GM19452 (cell line): ENCODE results near the gene SAMD14.
"Not testable (repeated sequence)": the region's sequence is repeated elsewhere in the genome, so short reads cannot be mapped to it uniquely, and the experiment has no call there.

Source experiments
- ATAC-seq: cut with Tn5 transposase; IDR thresholded peaks from one replicate; pipeline ENCODE4 v1.9.1; 2021; ENCODE audit not compliant: unreplicated experiment

The SAMD14 gene

GRCh38 chr17:50076591-50077235 lies 53.2 kb downstream of the SAMD14 start:
- ATAC-seq, result no peak

GRCh38 chr17:50076221-50076590 lies 53.8 kb downstream of the SAMD14 start:
- no peak for ATAC-seq

- no peak for ATAC-seq
Observed at GRCh38 chr17:50075446-50076032, 54.4 kb downstream of the SAMD14 start.

GRCh38 chr17:50074227-50074626 lies 55.7 kb downstream of the SAMD14 start:
- ATAC-seq, result no peak

- ATAC-seq, result no peak
Observed at GRCh38 chr17:50072925-50073324, 57.0 kb downstream of the SAMD14 start.

GRCh38 chr17:50072130-50072529 lies 57.8 kb downstream of the SAMD14 start:
- no peak for ATAC-seq

GRCh38 chr17:50071692-50072091 lies 58.3 kb downstream of the SAMD14 start:
- ATAC-seq, result no peak

GRCh38 chr17:50070908-50071680 lies 58.9 kb downstream of the SAMD14 start:
- ATAC-seq, result no peak

GRCh38 chr17:50067996-50068395 lies 62.0 kb downstream of the SAMD14 start:
- ATAC-seq, result no peak

- no peak for ATAC-seq
Observed at GRCh38 chr17:50066995-50067394, 63.0 kb downstream of the SAMD14 start.

- no peak for ATAC-seq
Observed at GRCh38 chr17:50065056-50065455, 64.9 kb downstream of the SAMD14 start.

- no peak for ATAC-seq
Observed at GRCh38 chr17:50064253-50065001, 65.5 kb downstream of the SAMD14 start.

- ATAC-seq, result no peak
Observed at GRCh38 chr17:50063561-50064252, 66.3 kb downstream of the SAMD14 start.

- no peak for ATAC-seq
Observed at GRCh38 chr17:50062293-50063243, 67.4 kb downstream of the SAMD14 start.

- ATAC-seq, result not testable (repeated sequence)
Observed at GRCh38 chr17:50061713-50062045, 68.3 kb downstream of the SAMD14 start.

GRCh38 chr17:50060951-50061712 lies 68.8 kb downstream of the SAMD14 start:
- ATAC-seq, result no peak
